C4-2B (cell line): ENCODE measurements around the gene ADCYAP1R1.

Source experiments
- CTCF ChIP-seq: fragments of 450-650 bp; conservative IDR thresholded peaks from 2 replicates; pipeline ENCODE4 v1.5.1; 2017; ENCODE audit warnings: mild to moderate bottlenecking
- ZFX ChIP-seq: fragments of 450-650 bp; IDR thresholded peaks from 2 replicates; pipeline ENCODE4 v1.6.1; 2017

GRCh38 chr7:31052841-31053601, 913 bp downstream of the ADCYAP1R1 start:
- TF ChIP-seq CTCF (no peak), ZFX (no peak)
